C4-2B (cell line): Measurements from ENCODE around the gene STAT3.
"Not testable (repeated sequence)": the region's sequence is repeated elsewhere in the genome, so short reads cannot be mapped to it uniquely, and the experiment has no call there.

Source experiments
- H3K27ac ChIP-seq: fragments of 450-650 bp; 2 replicates; pipeline ENCODE4 v1.5.1; 2017
- CTCF ChIP-seq: fragments of 450-650 bp; conservative IDR thresholded peaks from 2 replicates; pipeline ENCODE4 v1.5.1; 2017; ENCODE audit warnings: mild to moderate bottlenecking
- ZFX ChIP-seq: fragments of 450-650 bp; IDR thresholded peaks from 2 replicates; pipeline ENCODE4 v1.6.1; 2017

Gene STAT3

GRCh38 chr17:42406615-42407288, 18.5 kb upstream of the STAT3 start:
- TF ChIP-seq ZFX, result no peak
- no peak for TF ChIP-seq CTCF
- H3K27ac ChIP-seq, result no peak overlapping the region

- no peak overlapping the region for H3K27ac ChIP-seq
- TF ChIP-seq ZFX (no peak), CTCF (peak; percentile 97)
These were observed 17.8 kb upstream of the STAT3 start for GRCh38 chr17:42405963-42406495.

- TF ChIP-seq CTCF (no peak), ZFX (no peak)
- H3K27ac ChIP-seq, result no peak overlapping the region
These were observed 16.8 kb upstream of the STAT3 start for GRCh38 chr17:42405076-42405475.

GRCh38 chr17:42404326-42405055, 16.2 kb upstream of the STAT3 start:
- H3K27ac ChIP-seq, result no peak overlapping the region
- no peak for TF ChIP-seq ZFX
- TF ChIP-seq CTCF, result no peak

GRCh38 chr17:42403150-42403549, 14.9 kb upstream of the STAT3 start:
- TF ChIP-seq CTCF (no peak; the same call in 1 of the 2 replicates), ZFX (no peak)
- H3K27ac ChIP-seq, result no peak overlapping the region

- H3K27ac ChIP-seq, result no peak overlapping the region
- no peak for TF ChIP-seq CTCF
- TF ChIP-seq ZFX, result no peak
These were observed 13.9 kb upstream of the STAT3 start for GRCh38 chr17:42402117-42402516.

- not testable (repeated sequence) for H3K27ac ChIP-seq
These were observed 12.7 kb upstream of the STAT3 start for GRCh38 chr17:42400844-42401375.
